Measurements from ENCODE around the gene APOBR.
"Not testable (repeated sequence)": the region's sequence is repeated elsewhere in the genome, so short reads cannot be mapped to it uniquely, and the experiment has no call there.

Gene APOBR

DNA sequence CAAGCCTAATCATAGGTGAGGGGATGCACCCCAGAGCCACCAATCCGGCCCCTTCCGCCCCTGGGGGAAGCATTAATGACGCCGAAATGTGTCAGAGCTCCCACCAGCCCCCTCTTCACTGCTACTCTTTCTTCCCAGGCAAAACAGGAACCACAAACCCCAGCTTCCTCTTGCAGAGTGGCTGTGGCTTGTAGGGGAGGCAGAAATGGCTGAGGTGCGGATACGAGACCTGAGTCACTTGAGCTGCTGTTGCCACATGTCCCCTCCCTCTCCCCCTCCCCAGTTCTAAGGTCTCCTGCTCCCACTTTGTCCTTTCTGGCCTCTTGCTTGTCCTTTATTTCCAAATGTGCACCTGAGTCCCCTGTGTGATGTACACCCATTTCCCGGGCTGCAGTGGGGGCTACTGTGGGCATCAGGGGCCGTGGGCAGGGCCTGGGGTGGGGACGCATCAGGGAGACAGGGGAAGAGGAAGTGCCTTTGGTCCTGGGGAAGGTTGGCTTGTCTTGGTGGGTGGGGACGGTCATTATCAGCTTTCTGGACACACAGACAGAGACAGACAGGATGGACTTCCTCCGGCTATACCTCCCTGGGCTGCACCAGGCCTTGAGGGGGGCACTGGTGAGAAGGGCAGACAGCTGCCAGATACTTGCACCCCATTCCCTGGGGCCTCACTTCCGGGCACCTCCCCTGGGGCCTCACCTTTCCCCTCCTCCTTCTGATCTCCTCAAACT is at the start of gene APOBR:
Gene APOBR (plus strand): TSS at position 523 of the 731 bp plus-strand sequence. CDS start 39 bp downstream, at position 562.
- DNase-seq (ENCODE audit: low spot score), result no peak

GRCh38 chr16:28446388-28446787 is 48.1 kb upstream of the APOBR start:
- DNase-seq (ENCODE audit: low spot score), result not testable (repeated sequence)

DNA sequence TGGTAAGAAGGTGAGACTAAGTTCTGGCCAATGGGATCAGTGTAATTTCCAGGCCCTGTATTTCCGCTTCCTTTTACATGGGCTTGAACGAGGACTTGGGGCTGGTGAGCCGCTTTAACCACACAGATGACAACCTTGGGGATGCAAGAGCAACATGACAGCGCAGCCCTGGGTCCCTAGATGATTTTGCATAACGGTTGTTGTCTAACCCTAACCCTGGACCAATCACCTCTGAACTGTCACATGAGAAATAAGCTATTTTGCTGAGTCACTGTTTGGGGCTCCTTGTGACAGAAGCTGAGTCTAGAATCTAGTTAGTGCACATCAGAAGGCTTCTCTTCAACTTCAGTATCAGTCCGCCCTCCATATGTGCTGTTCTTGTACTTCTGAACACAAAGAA is 47.4 kb upstream of the APOBR start:
- not testable (repeated sequence) for DNase-seq (ENCODE audit: low spot score)

GRCh38 chr16:28473714-28474265 is 20.7 kb upstream of the APOBR start:
- no peak for DNase-seq (ENCODE audit: low spot score)

DNA sequence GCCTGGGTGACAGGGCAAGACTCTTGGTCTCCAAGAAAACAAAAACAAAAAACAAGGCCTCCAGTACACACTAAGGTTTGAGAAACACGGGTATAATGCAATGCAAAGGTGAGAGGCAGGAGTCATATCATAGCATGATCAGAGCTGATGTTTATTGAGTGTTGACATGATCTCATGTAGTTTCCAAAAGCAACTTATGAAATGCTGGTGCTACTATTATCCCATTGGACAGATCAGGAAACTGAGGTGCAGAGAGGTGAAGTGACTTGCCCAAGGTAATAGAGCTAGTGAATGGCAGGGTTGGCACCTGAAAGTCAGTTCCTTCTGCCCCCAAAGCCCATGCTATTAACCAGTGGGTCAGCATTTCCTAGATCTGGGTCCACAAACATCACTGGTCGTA is 19.2 kb upstream of the APOBR start:
- no peak for DNase-seq (ENCODE audit: low spot score)

DNA sequence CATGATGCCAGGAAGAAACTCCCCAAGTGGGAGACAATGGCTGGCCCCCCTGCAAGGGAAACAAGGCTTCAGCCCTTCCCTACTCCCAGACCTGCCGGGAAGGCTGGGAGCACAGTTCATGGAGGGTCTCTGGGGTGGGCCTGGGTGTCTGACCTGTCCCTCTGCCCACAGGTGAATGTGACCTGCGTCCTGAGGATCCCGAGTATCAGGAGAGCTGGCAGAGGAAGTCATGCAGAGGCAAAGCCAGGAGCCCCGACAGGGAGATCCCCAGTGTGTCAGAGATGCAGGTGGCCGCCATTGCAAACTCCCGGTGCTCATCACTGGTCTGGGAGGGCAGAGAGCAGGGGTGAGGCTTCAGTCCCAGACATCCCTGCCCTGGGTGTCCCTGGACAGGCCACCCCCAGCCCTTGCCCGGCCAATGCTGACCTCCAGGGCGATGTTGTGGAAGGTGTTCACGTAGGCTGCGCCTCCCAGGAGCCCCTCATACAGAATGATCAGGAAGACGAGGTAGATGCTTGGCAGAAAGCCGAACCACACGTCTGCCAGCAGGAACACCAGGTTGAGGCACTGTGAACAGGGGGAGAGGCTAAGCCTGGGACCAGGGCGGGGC is 17.0 kb upstream of the APOBR start:
- DNase-seq (ENCODE audit: low spot score), result no peak

GRCh38 chr16:28478506-28479180 is 15.8 kb upstream of the APOBR start:
- DNase-seq (ENCODE audit: low spot score), result no peak

DNA sequence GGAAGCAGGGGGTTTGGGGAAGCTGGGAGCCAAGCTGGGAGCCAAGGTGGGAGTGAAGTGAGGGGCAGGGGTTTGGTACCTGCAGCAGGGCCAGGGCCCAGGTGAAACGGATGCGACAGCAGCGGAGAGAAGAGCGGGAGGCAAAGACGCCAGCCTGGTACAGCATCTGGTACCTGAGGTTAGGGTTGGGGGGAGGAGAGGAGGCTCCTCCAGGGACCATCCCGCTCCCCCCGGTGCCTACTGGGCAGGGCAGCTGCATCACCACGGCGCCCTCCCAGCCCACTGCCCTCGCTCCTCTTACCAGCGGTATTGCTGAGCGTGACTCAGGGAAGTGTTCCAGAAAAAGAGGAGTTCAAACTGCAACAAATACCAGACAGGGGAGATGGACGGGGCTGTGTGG is 12.4 kb upstream of the APOBR start:
- no peak for DNase-seq (ENCODE audit: low spot score)

DNA sequence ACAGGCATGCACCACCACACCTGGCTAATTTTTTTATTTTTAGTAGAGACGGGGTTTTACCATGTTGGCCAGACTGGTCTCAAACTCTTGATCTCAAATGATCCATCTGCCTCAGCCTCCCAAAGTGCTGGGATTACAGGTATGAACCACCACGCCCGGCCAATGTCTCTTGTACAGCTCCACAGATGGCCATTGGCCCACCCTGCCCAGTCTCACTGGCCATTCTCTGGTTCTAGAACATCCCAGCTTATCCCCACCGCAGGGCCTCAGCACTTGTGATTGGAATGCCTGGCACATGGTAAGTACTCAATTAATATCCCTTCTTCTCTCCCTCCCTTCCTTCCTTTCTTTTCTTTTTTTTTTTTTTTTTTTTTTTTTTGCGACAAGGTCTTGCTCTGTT is 11.1 kb upstream of the APOBR start:
- DNase-seq (ENCODE audit: low spot score), result not testable (repeated sequence)

GRCh38 chr16:28486266-28486665 is 8.2 kb upstream of the APOBR start:
- DNase-seq (ENCODE audit: low spot score), result no peak

DNA sequence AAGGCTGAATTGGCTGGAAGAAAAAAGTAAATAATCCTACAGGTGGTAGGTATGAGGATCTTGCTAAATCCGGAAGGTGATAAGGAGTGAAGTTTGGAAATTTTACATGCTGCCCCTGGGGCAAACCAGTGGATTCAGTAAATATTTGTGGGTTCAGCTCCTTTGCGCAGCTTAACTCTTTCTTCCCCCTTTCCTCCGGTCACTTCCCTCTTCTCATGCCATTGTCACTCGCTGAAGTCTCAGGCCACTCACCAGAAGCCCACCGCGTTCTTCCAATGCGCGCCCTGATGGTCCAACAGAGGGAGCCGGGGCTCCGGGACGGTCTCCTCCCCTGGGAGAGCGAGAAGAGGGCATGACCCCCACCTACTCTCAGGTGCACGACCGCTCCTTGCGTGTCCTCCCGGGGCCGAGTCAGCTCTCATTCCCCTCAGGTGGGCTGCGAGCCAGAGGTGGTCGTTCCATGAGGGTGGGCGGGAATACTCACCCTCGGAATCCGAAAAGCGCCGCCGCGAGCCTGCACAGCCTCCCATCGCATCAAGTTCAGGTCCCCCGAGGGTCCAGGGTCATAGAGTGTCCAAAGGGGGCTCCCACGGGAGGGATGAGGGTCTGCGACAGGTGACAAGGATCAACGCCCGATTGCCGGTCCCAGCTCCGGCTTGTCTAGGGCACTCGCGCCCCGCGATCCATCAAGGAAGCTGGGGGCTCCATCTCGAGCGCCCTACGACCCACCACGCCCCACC is 3.0 kb upstream of the APOBR start:
- DNase-seq (ENCODE audit: low spot score), result peak; percentile 8

DNA sequence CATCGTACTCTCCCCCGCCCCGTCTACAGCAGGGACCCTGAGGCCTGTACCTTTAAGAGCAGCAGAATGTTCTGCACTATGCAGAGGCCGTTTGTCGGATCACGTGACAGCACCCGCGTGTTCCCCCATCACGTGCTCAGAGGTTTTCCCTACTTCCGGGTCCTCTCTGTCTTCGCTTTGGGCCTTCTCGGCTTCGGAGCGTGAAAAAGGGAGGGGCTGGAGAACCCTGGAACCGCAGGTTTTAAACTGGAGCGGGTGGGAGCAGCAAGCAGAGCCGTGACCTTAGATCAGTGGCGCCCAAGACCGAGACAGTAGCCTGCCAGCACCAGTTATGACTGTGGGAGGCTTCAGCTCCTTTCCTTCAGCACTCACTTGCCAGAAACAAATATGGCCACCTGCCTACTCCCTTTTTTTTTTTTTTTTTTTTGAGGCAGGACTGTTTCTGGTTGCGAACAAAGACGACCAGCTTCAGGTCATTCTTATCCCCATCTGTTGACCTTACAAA is 2.4 kb upstream of the APOBR start, which contains the start of gene CLN3:
Gene CLN3 (minus strand): TSS at position 105 of the 505 bp plus-strand sequence. CDS start 315 bp downstream, outside the sequence.
- peak; percentile 96 for DNase-seq (ENCODE audit: low spot score)

GRCh38 chr16:28492511-28492910 is 1.9 kb upstream of the APOBR start:
- no peak for DNase-seq (ENCODE audit: low spot score)

DNA sequence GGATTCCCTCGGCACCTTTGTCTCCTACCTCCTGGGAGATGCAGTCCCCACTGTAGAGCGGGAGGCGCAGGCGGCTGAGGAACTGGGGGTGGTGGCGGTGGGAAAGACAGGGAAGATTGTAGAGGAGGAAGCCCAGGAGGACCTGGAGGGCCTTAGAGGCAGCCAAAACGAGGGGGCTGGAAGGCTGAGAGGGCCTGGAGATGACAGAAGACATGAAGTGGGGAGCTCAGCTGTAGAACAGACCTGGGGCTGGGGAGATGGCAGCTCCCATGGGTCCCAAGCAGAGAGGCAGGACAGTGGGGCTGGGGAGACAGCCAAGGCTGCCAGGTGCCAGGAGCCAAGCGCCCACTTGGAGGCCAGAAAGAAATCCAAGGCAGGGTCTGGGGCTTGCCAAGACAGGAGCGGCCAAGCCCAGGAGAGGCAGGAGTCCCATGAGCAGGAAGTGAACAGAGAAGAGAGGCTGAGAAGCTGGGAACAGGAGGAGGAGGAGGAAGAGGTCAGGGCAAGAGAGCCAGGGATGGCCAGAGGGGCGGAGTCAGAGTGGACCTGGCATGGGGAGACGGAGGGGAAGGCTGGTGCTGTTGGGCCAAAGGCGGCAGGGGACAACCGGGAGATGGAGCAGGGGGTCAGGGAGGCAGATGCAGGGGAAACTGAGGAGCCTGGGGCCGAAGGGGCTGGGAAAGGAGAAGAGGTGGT is 803 bp downstream of the APOBR start:
- no peak for DNase-seq (ENCODE audit: low spot score)

- no peak for DNase-seq (ENCODE audit: low spot score)
Observed at GRCh38 chr16:28495795-28496749, 1.6 kb downstream of the APOBR start.

GRCh38 chr16:28496844-28497243 is 2.4 kb downstream of the APOBR start:
- DNase-seq (ENCODE audit: low spot score), result no peak

- no peak for DNase-seq (ENCODE audit: low spot score)
Observed at GRCh38 chr16:28497386-28497785, 2.9 kb downstream of the APOBR start.

DNA sequence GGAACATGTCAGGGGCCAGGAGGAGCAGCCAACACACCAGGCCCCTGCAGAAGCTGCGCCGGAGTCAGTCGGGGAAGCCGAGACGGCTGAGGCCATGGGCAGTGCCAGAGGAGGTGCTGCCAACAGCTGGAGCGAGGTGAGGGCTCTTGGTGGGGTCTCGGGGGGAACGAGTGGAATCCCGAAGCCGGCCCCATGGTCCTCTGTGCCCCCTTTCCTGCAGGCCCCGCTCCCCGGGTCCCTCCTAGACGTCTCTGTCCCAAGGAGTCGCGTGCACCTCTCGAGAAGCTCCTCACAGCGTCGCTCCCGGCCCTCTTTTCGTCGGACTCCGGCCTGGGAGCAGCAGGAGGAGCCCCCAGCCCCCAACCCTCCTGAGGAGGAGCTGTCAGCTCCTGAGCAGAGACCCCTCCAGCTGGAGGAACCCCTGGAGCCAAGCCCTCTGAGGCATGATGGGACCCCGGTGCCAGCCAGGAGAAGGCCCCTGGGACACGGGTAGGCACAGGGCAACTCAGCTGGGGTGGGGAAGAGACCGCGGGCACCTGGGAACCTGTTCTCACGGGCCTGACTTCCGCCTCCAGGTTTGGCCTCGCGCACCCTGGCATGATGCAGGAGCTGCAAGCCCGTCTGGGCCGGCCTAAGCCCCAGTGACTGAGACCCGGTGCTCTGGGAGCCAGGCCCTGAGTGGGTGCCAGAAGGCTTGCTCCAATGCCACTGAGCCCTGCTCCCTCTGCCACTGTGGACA is 3.6 kb downstream of the APOBR start:
- DNase-seq (ENCODE audit: low spot score), result no peak

- DNase-seq (ENCODE audit: low spot score), result no peak
Observed at GRCh38 chr16:28498666-28499381, 4.4 kb downstream of the APOBR start.

Data from SW480 (cell line).